ENCODE measurements around the gene RNGTT.

- TF ChIP-seq MAX (IDR thresholded peaks at IDR 0.05; ENCODE audit: low read depth, low read length) (no peak), POLR2A (IDR thresholded peaks at IDR 0.05; ENCODE audit: extremely low read depth, insufficient read length) (no peak), CTCF (IDR thresholded peaks at IDR 0.05; ENCODE audit: low read depth, low read length) (no peak), MYC (IDR thresholded peaks at IDR 0.05; ENCODE audit: low read depth, low read length) (no peak)
Measured at GRCh38 chr6:88814909-88815308, 148.5 kb downstream of the RNGTT start.

Data from NB4 (cell line).